Common myeloid progenitor, CD34-positive (primary cell): ENCODE results near the gene PXYLP1.

Experiments
- CTCF ChIA-PET: fragments of 350-600 bp; sonication (Branson Sonifier 250); formaldehyde crosslinking; loops from one replicate; lab custom pipeline; 2021; ENCODE audit warnings: antibody characterized with exemption; lab: Charles Lee
- POLR2A ChIA-PET: fragments of 350-600 bp; sonication (Branson Sonifier 250); formaldehyde crosslinking; loops from one replicate; lab custom pipeline; 2021; ENCODE audit warnings: antibody characterized with exemption; lab: Charles Lee
- DNase-seq, 3 donors: peaks; one replicate each; pipeline versions ENCODE4 v3.0.0 to v3.0.0-alpha.2; 2013
- H3K27ac ChIP-seq, 2 experiments: 1 replicate in 1 of 2; 2 replicates in 1 of 2; pipeline ENCODE4 v1.7.0; 2013; ENCODE audit warnings: inconsistent platforms in 2 of 2, low read length in 2 of 2, mild to moderate bottlenecking in 2 of 2, low read depth in 1 of 2, moderate library complexity in 1 of 2; ENCODE audit not compliant: severe bottlenecking in 2 of 2, insufficient read depth in 1 of 2, poor library complexity in 1 of 2
- H3K27me3 ChIP-seq, 5 experiments: replicated peaks in 2 of 5; 1 replicate in 3 of 5; 2 replicates in 2 of 5; pipeline versions ENCODE4 v1.6.1 to v1.7.0; 2013; ENCODE audit warnings: low read length in 4 of 5, mild to moderate bottlenecking in 2 of 5, moderate library complexity in 2 of 5, inconsistent platforms in 1 of 5; ENCODE audit not compliant: insufficient read depth in 5 of 5, control insufficient read depth in 4 of 5
- H3K36me3 ChIP-seq, 4 experiments: 1 replicate in 2 of 4; 2 replicates in 2 of 4; pipeline versions ENCODE4 v1.6.1 to v1.7.0; 2013; ENCODE audit warnings: low read length in 3 of 4, control low read depth in 1 of 4, mild to moderate bottlenecking in 1 of 4; ENCODE audit not compliant: control insufficient read depth in 4 of 4, insufficient read depth in 4 of 4
- H3K4me1 ChIP-seq, 4 experiments: 1 replicate in 3 of 4; 2 replicates in 1 of 4; pipeline versions ENCODE4 v1.6.1 to v1.7.1; 2013; ENCODE audit warnings: low read length in 3 of 4, mild to moderate bottlenecking in 3 of 4, control low read depth in 1 of 4, inconsistent platforms in 1 of 4, moderate library complexity in 1 of 4; ENCODE audit not compliant: control insufficient read depth in 4 of 4, insufficient read depth in 4 of 4; ENCODE audit errors: control extremely low read depth in 1 of 4
- H3K4me3 ChIP-seq, 7 experiments: 1 replicate in 4 of 7; 2 replicates in 3 of 7; pipeline versions ENCODE4 v1.5.1 to v1.7.0; 2013; ENCODE audit warnings: mild to moderate bottlenecking in 7 of 7, low read length in 6 of 7, moderate library complexity in 6 of 7, inconsistent platforms in 2 of 7, low read depth in 2 of 7, control low read depth in 1 of 7; ENCODE audit not compliant: insufficient read depth in 4 of 7, control insufficient read depth in 1 of 7; ENCODE audit errors: extremely low read depth in 1 of 7
- H3K9me3 ChIP-seq, 5 experiments: 1 replicate in 4 of 5; 2 replicates in 1 of 5; pipeline versions ENCODE4 v1.6.1 to v1.7.1; 2013; ENCODE audit warnings: low read length in 4 of 5, mild to moderate bottlenecking in 2 of 5, inconsistent platforms in 1 of 5, low read depth in 1 of 5, moderate library complexity in 1 of 5; ENCODE audit not compliant: control insufficient read depth in 4 of 5, insufficient read depth in 2 of 5; ENCODE audit errors: control extremely low read depth in 1 of 5
- WGBS: methylation state at CpG from one replicate; pipeline ENCODE4 v1.1.5; 2013; ENCODE audit not compliant: insufficient coverage; 5-methylcytosine and 5-hydroxymethylcytosine counted together

Gene PXYLP1

DNA sequence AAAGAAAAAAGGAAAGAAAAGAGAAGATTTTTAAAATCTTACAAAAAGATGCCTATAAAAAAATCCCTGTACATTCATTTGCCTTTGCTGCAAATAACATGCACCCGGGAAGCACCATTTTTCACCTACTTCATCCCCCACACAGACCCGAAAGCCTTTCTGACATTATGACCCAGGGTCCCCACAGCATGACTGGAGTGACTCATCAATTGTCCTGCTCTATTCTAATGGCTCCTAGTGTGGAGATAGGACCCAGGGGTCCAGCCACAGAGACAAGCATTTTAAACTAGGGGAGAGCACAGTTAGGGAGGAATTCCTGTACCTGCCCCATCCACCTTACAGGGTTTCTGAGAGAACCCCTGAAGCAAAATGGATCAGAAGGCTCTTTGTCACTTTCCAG is 14.7 kb upstream of the PXYLP1 start:
- H3K27ac ChIP-seq, result no peak overlapping the region
- WGBS, result no CpG with 5 or more reads among the region's 2 CpGs

DNA sequence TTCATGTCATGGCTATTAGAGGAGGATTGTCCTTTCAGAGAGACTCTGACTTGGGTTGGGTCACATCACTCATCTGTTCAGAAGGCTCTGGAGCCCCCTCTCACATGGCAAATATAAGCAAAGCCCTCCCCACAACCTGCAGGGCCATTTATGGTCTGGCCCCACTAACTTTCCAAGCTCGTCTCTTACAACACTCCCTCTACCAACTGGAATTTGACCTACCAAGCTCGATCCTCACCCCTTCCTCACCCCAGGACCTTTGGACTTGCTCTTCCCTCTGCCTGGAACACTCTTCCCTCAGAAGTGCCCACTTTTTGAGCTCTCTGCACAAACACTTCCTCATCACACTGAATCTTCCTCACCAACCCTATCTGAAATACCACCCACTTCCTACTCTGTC is 14.2 kb upstream of the PXYLP1 start:
- CTCF ChIA-PET, result no interaction called here
- Histone ChIP-seq H3K27me3 (no peaks in the 10 kb centered on the region), H3K4me1 (no peaks in the 10 kb centered on the region), H3K9me3 (peaks cover 0 to 13% (median 5%) of the 10 kb centered on the region in 5 experiments), H3K36me3 (no peaks in the 10 kb centered on the region), H3K27ac (no peak overlapping the region), H3K4me3 (no peak overlapping the region)
- POLR2A ChIA-PET, result no interaction called here
- no peak for DNase-seq
- 94% methylated on average over 2 of the region's 2 CpGs for WGBS

More for the DNA sequence above, 14.7 kb upstream of the PXYLP1 start:
- H3K9me3 ChIP-seq, result peaks cover 0 to 14% (median 5%) of the 10 kb centered on the region in 5 experiments
- H3K4me1 ChIP-seq, result no peaks in the 10 kb centered on the region
- CTCF ChIA-PET, result no interaction called here
- H3K27me3 ChIP-seq, result no peaks in the 10 kb centered on the region
- DNase-seq, result no peak
- POLR2A ChIA-PET, result no interaction called here
- H3K4me3 ChIP-seq, result no peak overlapping the region
- no peaks in the 10 kb centered on the region for H3K36me3 ChIP-seq

DNA sequence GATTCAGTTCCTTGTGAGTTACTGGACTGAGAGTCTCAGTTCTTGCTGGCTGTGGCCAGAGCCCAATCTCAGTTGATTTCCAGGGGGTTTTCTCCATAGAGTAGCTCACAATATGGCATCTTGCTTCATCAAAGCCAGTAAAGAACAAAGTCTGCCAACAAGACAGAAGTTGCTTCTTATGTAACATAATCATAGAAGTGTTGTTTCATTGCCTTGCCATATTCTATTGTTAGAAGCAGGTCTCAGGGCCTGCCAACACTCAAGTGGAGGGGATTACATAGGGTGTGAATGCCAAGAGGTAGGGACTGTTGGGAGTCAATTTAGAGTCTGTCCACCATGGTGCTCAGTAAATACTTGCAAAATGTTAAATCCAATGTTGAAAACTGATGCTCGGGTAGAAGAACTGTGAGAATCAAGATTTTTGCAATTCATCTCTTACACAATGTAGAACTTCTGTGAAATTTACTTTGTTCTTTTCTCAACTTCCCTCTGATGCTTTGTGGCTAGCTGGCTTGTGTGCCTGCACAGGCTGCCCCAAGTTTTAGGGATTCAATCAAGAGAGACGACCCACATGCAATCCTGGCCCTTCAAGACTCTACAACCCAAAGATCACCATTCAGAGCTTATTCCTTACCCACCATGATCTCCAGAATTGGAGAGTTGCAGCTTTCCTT is 13.3 kb upstream of the PXYLP1 start:
- Histone ChIP-seq H3K27ac (no peak overlapping the region), H3K4me1 (no peaks in the 10 kb centered on the region), H3K9me3 (peaks cover 0 to 11% (median 4%) of the 10 kb centered on the region in 5 experiments), H3K27me3 (no peaks in the 10 kb centered on the region), H3K4me3 (no peak overlapping the region), H3K36me3 (no peaks in the 10 kb centered on the region)
- WGBS, result 70% methylated on average over 2 of the region's 2 CpGs
- POLR2A ChIA-PET, result no interaction called here
- CTCF ChIA-PET, result no interaction called here
- DNase-seq, result no peak

DNA sequence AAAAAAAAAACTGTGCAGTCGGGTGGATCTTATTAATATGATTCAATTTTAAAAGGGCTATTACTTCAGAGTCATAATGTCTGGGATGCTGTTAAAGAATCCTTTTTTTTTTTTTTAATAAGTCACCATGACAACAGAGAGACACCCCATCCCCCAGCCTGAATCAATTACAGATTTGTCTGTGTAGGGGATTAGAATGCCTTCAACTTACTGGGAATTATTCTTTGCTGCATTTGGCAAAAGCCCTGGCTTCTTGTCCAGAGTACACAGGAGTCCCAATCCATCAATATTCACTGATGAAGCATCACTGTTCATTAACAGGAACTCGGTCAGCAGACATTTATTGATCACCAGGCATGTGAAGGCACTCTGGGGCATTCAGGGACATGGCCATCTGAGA is 12.7 kb upstream of the PXYLP1 start:
- WGBS, result 100% methylated on average over 1 of the region's 2 CpGs
- Histone ChIP-seq H3K4me1 (no peaks in the 10 kb centered on the region), H3K27ac (no peak overlapping the region), H3K27me3 (no peaks in the 10 kb centered on the region), H3K36me3 (no peaks in the 10 kb centered on the region), H3K4me3 (no peak overlapping the region), H3K9me3 (peaks cover 0 to 11% (median 4%) of the 10 kb centered on the region in 5 experiments)
- no peak for DNase-seq
- ChIA-PET POLR2A (no interaction called here), CTCF (no interaction called here)

DNA sequence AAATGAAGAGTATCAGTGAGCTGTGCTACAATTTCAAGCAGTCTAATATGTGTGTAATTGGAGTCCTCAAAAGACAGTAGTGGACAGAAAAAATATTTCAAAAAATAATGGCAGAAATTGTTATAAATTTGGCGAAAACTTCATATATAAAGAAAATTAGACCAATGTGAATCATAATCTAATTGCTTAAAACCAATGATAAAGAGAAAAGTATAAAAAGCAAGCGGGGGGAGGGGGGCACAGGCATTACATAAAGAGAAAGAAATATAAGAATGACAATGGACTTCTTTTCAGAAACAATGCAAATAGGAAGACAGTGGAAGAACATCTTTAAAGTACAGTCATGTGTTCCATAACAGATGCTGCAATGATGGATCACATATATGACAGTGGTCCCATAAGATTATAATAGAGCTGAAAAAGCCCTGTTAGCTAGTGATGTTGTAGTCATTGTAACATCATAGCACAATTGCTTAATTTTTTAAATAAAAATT is 7.9 kb upstream of the PXYLP1 start:
- peaks cover 0 to 20% (median 4%) of the 10 kb centered on the region in 5 experiments for H3K9me3 ChIP-seq
- POLR2A ChIA-PET, result no interaction called here
- WGBS, result no CpG with 5 or more reads among the region's 2 CpGs

DNA sequence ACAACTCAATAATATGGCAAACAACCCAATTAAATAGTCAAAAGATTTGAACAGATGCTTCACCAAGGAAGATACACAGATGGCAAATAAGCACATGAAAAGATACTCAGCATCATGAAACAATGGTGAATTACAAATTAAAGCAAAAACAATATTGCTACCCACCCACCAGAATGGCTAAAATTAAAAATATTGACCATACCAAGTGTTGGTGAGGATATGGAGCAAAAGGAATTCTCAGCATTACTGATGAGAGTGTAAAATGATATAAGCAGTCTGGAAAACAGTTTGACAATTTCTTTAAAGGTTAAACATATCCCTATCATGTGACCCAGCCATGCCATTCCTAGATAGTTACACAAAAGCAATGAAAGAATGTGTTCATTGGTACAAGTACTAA is 5.7 kb upstream of the PXYLP1 start:
- POLR2A ChIA-PET, result no interaction called here
- Histone ChIP-seq H3K4me3 (no peak overlapping the region), H3K9me3 (peaks cover 0 to 20% (median 4%) of the 10 kb centered on the region in 5 experiments), H3K27ac (no peak overlapping the region), H3K4me1 (peaks cover 4 to 10% (median 7%) of the 10 kb centered on the region in 4 experiments), H3K36me3 (no peaks in the 10 kb centered on the region), H3K27me3 (no peaks in the 10 kb centered on the region)
- DNase-seq, result no peak
- CTCF ChIA-PET, result no interaction called here

More for the DNA sequence above, 7.9 kb upstream of the PXYLP1 start:
- H3K36me3 ChIP-seq, result no peaks in the 10 kb centered on the region
- H3K27ac ChIP-seq, result no peak overlapping the region
- no peaks in the 10 kb centered on the region for H3K27me3 ChIP-seq
- DNase-seq, result no peak
- H3K4me1 ChIP-seq, result no peaks in the 10 kb centered on the region
- no peak overlapping the region for H3K4me3 ChIP-seq
- CTCF ChIA-PET, result interaction anchor here (1.6 kb wide), 1 partner anchor 12 kb away, joined by 3 read pairs; no protein-coding TSS in a partner anchor

DNA sequence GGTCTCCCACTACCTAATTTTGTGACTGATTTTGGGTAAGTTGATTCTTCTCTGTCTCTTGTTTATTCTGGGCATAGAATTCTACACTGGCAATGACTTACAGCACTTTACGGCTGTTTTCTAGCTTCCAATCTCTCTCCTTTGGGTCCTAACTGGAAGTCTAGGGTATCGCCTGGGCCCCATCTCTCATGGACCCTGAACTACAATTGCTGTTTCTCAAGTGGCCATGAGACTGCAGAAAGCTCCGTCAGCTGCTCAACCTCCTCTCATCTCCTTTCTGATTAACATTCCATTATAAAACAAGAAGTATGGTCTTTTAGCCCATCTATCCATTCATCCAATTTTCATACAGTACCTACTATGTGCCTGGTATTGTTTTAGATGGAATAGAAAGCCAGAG is 4.4 kb upstream of the PXYLP1 start:
- no peak overlapping the region for H3K4me3 ChIP-seq
- H3K27me3 ChIP-seq, result no peaks in the 10 kb centered on the region
- DNase-seq, result no peak
- CTCF ChIA-PET, result interaction anchor here (0.9 kb wide), 1 partner anchor 12 kb away, joined by 3 read pairs; no protein-coding TSS in a partner anchor
- peaks cover 4 to 19% (median 12%) of the 10 kb centered on the region in 4 experiments for H3K4me1 ChIP-seq
- H3K9me3 ChIP-seq, result peaks cover 0 to 20% (median 4%) of the 10 kb centered on the region in 5 experiments
- 98% methylated on average over 3 of the region's 3 CpGs for WGBS
- no peaks in the 10 kb centered on the region for H3K36me3 ChIP-seq
- POLR2A ChIA-PET, result no interaction called here
- H3K27ac ChIP-seq, result no peak overlapping the region
